ENCODE data around the gene SLC4A1AP.

DNA sequence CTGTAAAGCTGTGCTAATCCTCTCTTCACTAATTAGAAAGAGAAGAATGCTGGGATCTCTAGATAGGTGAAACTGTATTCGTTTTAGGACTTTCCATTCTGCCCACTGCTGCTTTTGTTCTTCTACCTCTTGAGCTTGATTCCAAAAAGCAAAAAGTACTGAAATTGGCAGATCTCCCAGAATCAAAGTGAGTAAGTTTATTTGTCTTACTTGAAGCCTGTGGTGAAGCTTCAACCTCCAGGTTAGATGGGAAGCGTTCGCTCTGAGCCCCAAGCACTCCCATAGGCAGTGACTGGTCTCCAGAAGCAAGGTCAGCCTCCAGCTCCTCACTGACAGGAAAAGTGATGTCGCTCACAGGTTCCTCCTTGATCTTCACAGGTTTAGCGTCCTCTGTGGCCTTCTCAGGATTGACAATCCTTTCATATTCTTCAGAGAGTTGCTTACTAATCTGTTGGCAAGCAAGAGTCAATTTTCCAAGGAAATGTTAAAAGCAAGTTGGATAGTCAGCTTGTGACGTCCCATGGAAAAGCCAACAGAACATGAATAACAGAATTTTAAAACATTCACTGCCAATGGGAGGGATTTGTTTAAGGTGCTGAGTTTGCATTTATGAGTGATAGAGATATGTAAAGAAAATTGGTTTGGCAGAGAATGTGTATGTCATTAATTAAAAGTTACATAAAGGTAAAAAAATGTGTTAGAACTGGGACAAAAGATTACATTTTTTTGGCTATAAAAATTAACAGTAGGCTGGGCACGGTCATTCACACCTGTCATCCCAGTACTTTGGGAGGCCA, 8.3 kb upstream of the SLC4A1AP start:
- TF ChIP-seq, protein P1, sequence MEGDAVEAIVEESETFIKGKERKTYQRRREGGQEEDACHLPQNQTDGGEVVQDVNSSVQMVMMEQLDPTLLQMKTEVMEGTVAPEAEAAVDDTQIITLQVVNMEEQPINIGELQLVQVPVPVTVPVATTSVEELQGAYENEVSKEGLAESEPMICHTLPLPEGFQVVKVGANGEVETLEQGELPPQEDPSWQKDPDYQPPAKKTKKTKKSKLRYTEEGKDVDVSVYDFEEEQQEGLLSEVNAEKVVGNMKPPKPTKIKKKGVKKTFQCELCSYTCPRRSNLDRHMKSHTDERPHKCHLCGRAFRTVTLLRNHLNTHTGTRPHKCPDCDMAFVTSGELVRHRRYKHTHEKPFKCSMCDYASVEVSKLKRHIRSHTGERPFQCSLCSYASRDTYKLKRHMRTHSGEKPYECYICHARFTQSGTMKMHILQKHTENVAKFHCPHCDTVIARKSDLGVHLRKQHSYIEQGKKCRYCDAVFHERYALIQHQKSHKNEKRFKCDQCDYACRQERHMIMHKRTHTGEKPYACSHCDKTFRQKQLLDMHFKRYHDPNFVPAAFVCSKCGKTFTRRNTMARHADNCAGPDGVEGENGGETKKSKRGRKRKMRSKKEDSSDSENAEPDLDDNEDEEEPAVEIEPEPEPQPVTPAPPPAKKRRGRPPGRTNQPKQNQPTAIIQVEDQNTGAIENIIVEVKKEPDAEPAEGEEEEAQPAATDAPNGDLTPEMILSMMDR (IDR thresholded peaks at IDR 0.05): no peak
- TF ChIP-seq EP300 (IDR thresholded peaks at IDR 0.05): no peak
- no peak for TF ChIP-seq POLR2A (IDR thresholded peaks at IDR 0.05; ENCODE audit: low read depth)
- TF ChIP-seq POLR2AphosphoS5 (IDR thresholded peaks at IDR 0.05): no peak

Data from esophagus muscularis mucosa (tissue), 4 donors.